Mesendoderm (in vitro differentiated cells): ENCODE results near the gene GGACT.
"Not testable (repeated sequence)": the region's sequence is repeated elsewhere in the genome, so short reads cannot be mapped to it uniquely, and the experiment has no call there.

Experiments used
- DNase-seq: peaks from one replicate; pipeline ENCODE4 v3.0.0; 2013
- H2AK5ac ChIP-seq: 2 replicates; pipeline ENCODE4 v1.6.1; 2013; ENCODE audit warnings: low read length, inconsistent platforms
- H2BK120ac ChIP-seq: 2 replicates; pipeline ENCODE4 v1.6.1; 2013; ENCODE audit warnings: low read depth, mild to moderate bottlenecking, low read length, moderate library complexity, mixed read lengths
- H2BK15ac ChIP-seq: replicated peaks from 2 replicates; pipeline ENCODE4 v1.6.1; 2013; ENCODE audit warnings: low read depth, mild to moderate bottlenecking, moderate library complexity
- H2BK5ac ChIP-seq: 2 replicates; pipeline ENCODE4 v1.6.1; 2013; ENCODE audit warnings: low read length, inconsistent platforms
- H3K18ac ChIP-seq: 2 replicates; pipeline ENCODE4 v1.6.1; 2013; ENCODE audit warnings: mild to moderate bottlenecking, low read length, mixed read lengths
- H3K23ac ChIP-seq: one replicate; pipeline ENCODE4 v1.6.1; 2013; ENCODE audit warnings: low read length
- H3K27ac ChIP-seq: 2 replicates; pipeline ENCODE4 v1.5.1; 2013; ENCODE audit warnings: low read depth, mild to moderate bottlenecking, inconsistent platforms, low read length, moderate library complexity
- H3K27me3 ChIP-seq: 2 replicates; pipeline ENCODE4 v1.6.1; 2013; ENCODE audit warnings: low read length, control low read depth, mild to moderate bottlenecking, inconsistent platforms; ENCODE audit not compliant: insufficient read depth, poor library complexity
- H3K36me3 ChIP-seq: 2 replicates; pipeline ENCODE4 v1.6.1; 2013; ENCODE audit warnings: low read length, inconsistent platforms; ENCODE audit not compliant: control insufficient read depth, insufficient read depth
- H3K4ac ChIP-seq: one replicate; pipeline ENCODE4 v1.6.1; 2013; ENCODE audit warnings: low read depth, mild to moderate bottlenecking, low read length, moderate library complexity
- H3K4me1 ChIP-seq: 2 replicates; pipeline ENCODE4 v1.6.1; 2013; ENCODE audit warnings: low read depth, low read length, inconsistent platforms; ENCODE audit not compliant: control insufficient read depth
- H3K4me2 ChIP-seq: 2 replicates; pipeline ENCODE4 v1.6.1; 2013; ENCODE audit warnings: low read length
- H3K4me3 ChIP-seq: 2 replicates; pipeline ENCODE4 v1.5.1; 2013; ENCODE audit warnings: mild to moderate bottlenecking, low read length
- H3K56ac ChIP-seq: one replicate; pipeline ENCODE4 v1.6.1; 2013; ENCODE audit warnings: low read length
- H3K79me1 ChIP-seq: 2 replicates; pipeline ENCODE4 v1.6.1; 2013; ENCODE audit warnings: low read length, inconsistent platforms
- H3K79me2 ChIP-seq: 2 replicates; pipeline ENCODE4 v1.6.1; 2013; ENCODE audit warnings: mild to moderate bottlenecking, low read length; ENCODE audit not compliant: control insufficient read depth, insufficient read depth
- H3K9ac ChIP-seq: 2 replicates; pipeline ENCODE4 v1.6.1; 2013; ENCODE audit warnings: low read length, inconsistent platforms
- H4K5ac ChIP-seq: one replicate; pipeline ENCODE4 v1.6.1; 2013; ENCODE audit warnings: low read length
- H4K8ac ChIP-seq: one replicate; pipeline ENCODE4 v1.6.1; 2013; ENCODE audit warnings: low read depth, mild to moderate bottlenecking, control low read depth, low read length, moderate library complexity
- WGBS: extraction: QIAGEN DNeasy Blood & Tissue Kit; methylation state at CpG from one replicate; pipeline ENCODE4 v1.1.7; 2013; ENCODE audit warnings: low lambda C conversion rate, missing lambda C conversion rate; ENCODE audit not compliant: insufficient coverage; ENCODE audit errors: extremely low coverage; 5-methylcytosine and 5-hydroxymethylcytosine counted together

Gene GGACT

DNA sequence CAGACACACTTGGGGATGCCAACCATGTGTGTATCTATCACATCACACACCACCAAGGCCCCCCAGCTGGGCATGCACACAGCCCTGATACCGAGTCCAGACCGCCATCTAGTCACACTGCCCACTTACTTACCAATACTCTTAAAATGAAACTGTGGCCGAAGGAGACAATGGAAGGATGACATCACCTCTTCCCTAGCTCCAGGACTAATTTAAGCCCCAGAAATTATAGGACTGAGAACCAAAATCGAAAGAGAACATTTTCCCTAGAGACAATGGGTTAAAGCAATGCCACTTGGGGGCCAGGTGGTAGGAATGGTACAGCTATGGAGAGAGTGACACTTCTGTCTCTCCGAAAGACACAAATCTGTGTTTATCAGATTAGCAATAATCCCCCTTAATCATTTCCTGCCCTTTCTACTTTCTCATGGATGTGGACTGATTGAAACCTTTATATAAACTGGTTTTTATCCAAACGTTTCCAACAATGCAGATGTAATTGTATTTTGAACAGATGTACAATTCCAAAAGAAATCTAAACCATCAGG is 663 bp upstream of the GGACT start:
- no peak overlapping the region for H3K27ac ChIP-seq
- no peak overlapping the region for H3K56ac ChIP-seq
- H3K27me3 ChIP-seq = no peaks in the 10 kb centered on the region
- no peak for DNase-seq
- H3K79me1 ChIP-seq = no peaks in the 10 kb centered on the region
- no peak overlapping the region for H3K23ac ChIP-seq
- H4K5ac ChIP-seq = no peak overlapping the region
- no peak overlapping the region for H2AK5ac ChIP-seq
- no peak overlapping the region for H3K9ac ChIP-seq
- no peak overlapping the region for H3K4me3 ChIP-seq
- no peaks in the 10 kb centered on the region for H3K36me3 ChIP-seq
- H2BK15ac ChIP-seq = no peak overlapping the region
- H2BK120ac ChIP-seq = no peak overlapping the region
- H2BK5ac ChIP-seq = no peak overlapping the region
- H3K4ac ChIP-seq = no peak overlapping the region
- H4K8ac ChIP-seq = no peak overlapping the region
- H3K4me2 ChIP-seq = no peak overlapping the region
- H3K18ac ChIP-seq = no peak overlapping the region
- peaks cover 2% of the 10 kb centered on the region for H3K4me1 ChIP-seq
- H3K79me2 ChIP-seq = no peaks in the 10 kb centered on the region
- whole genome bisulfite sequencing = no CpG with 5 or more reads among the region's 6 CpGs

DNA sequence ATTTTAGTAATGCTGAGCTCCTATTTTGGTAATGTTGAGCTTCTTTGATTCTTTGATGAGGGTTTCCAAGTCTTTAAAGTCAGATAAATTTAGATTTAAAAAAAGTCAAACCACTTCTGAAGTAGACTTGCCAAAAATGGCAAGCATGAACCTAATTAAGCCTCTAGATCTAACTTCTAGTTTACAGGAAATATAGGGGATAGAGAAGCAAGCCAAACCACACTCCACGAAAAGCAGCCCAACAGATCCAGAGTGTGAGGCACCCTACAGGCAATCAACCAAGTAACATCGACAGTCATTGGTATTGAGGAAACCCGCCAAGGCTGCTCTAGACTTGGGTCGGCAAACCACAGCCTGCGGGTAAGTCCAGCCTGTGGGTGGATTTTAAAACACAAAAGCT is 3.7 kb downstream of the GGACT start:
- H3K4me1 ChIP-seq = peaks cover 2% of the 10 kb centered on the region
- H3K18ac ChIP-seq = no peak overlapping the region
- H4K8ac ChIP-seq = no peak overlapping the region
- H2BK5ac ChIP-seq = no peak overlapping the region
- no peaks in the 10 kb centered on the region for H3K27me3 ChIP-seq
- H4K5ac ChIP-seq = no peak overlapping the region
- H3K23ac ChIP-seq = no peak overlapping the region
- no peak overlapping the region for H3K9ac ChIP-seq
- no peak overlapping the region for H3K27ac ChIP-seq
- H3K79me2 ChIP-seq = no peaks in the 10 kb centered on the region
- H3K79me1 ChIP-seq = no peaks in the 10 kb centered on the region
- H2BK15ac ChIP-seq = no peak overlapping the region
- no peak overlapping the region for H2AK5ac ChIP-seq
- no peak overlapping the region for H3K4ac ChIP-seq
- no peak overlapping the region for H3K4me3 ChIP-seq
- WGBS = no CpG with 5 or more reads among the region's 5 CpGs
- H3K56ac ChIP-seq = no peak overlapping the region
- H3K36me3 ChIP-seq = no peaks in the 10 kb centered on the region
- no peak for DNase-seq
- no peak overlapping the region for H2BK120ac ChIP-seq
- no peak overlapping the region for H3K4me2 ChIP-seq

DNA sequence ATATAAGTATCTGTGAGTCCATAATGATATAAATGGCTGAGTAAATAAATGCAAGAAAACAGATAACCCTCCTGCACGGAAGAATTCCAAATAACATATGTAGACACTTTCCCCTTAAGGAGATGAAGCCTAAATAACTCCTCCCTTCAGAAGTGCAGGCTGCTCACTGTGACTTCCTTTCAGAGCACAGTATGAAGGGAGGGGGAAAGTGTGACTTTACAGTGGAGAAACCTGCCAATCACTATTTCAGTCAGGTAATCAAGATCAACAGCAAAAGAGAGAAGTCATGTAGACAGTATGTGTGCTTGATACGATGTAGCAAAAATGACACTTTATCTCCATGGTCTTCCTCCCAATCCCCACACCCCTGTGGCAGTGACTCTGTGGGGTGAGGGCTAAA is 7.1 kb downstream of the GGACT start:
- no CpG with 5 or more reads among the region's 2 CpGs for WGBS
- no peaks in the 10 kb centered on the region for H3K27me3 ChIP-seq
- H2BK15ac ChIP-seq = no peak overlapping the region
- H3K4me1 ChIP-seq = no peaks in the 10 kb centered on the region
- H4K5ac ChIP-seq = no peak overlapping the region
- H3K79me2 ChIP-seq = no peaks in the 10 kb centered on the region
- no peak overlapping the region for H3K4me3 ChIP-seq
- H3K36me3 ChIP-seq = no peaks in the 10 kb centered on the region
- H3K79me1 ChIP-seq = no peaks in the 10 kb centered on the region
- no peak overlapping the region for H3K9ac ChIP-seq
- H2BK120ac ChIP-seq = no peak overlapping the region
- no peak overlapping the region for H3K27ac ChIP-seq
- no peak overlapping the region for H3K4ac ChIP-seq
- no peak overlapping the region for H3K4me2 ChIP-seq
- no peak overlapping the region for H3K18ac ChIP-seq
- no peak overlapping the region for H2BK5ac ChIP-seq
- H2AK5ac ChIP-seq = no peak overlapping the region
- H3K23ac ChIP-seq = no peak overlapping the region
- H4K8ac ChIP-seq = no peak overlapping the region
- no peak overlapping the region for H3K56ac ChIP-seq
- no peak for DNase-seq

DNA sequence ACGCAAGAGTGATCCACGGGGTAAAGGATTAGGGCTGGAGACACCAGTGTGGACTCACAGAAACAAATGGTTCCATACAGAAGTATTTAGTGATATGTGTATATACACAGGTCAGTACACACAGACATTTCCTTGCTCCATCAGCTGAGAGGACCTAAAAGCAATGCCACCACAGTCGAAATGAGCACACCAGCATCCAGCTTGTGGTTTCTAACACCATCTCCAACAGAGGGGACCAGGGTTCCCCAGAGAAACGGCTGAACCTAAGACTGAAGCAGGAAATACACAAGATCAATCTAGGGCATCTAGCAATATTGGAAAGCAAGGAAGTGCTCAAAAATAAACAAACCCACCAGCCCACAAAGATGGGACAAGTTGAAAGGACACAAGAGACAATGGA is 7.6 kb downstream of the GGACT start:
- no peaks in the 10 kb centered on the region for H3K79me2 ChIP-seq
- no peak overlapping the region for H3K27ac ChIP-seq
- no peak overlapping the region for H4K5ac ChIP-seq
- no peak overlapping the region for H2BK15ac ChIP-seq
- no peak overlapping the region for H3K4me2 ChIP-seq
- no peak overlapping the region for H4K8ac ChIP-seq
- H3K4me1 ChIP-seq = no peaks in the 10 kb centered on the region
- no peaks in the 10 kb centered on the region for H3K79me1 ChIP-seq
- no peak overlapping the region for H3K4ac ChIP-seq
- H3K56ac ChIP-seq = no peak overlapping the region
- no peak overlapping the region for H2BK120ac ChIP-seq
- H3K9ac ChIP-seq = no peak overlapping the region
- H3K4me3 ChIP-seq = no peak overlapping the region
- no CpG with 5 or more reads among the region's 4 CpGs for WGBS
- no peak overlapping the region for H2AK5ac ChIP-seq
- no peak overlapping the region for H2BK5ac ChIP-seq
- H3K36me3 ChIP-seq = no peaks in the 10 kb centered on the region
- no peaks in the 10 kb centered on the region for H3K27me3 ChIP-seq
- H3K18ac ChIP-seq = no peak overlapping the region
- no peak overlapping the region for H3K23ac ChIP-seq
- DNase-seq = no peak

DNA sequence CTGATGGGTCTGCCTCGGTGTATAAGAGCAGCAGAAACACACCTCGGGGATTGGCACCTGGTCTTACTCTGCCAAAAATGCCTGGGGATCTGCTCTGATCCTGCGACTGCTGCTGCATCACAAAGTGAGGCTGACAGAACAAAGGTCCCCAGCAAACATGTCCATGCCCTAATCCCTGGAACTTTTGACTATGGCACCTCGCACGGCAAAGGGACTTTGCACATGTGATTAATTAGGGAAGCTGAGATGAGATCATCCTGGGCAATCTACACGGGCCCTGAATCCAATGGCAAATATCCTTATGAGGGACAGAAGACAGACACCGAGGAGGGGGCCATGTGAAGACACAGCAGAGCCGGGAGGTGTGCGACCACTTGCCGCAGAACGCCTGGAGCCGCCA is 8.5 kb downstream of the GGACT start:
- no peaks in the 10 kb centered on the region for H3K27me3 ChIP-seq
- no peak overlapping the region for H3K18ac ChIP-seq
- no peak overlapping the region for H3K4me3 ChIP-seq
- no peak overlapping the region for H3K9ac ChIP-seq
- H2AK5ac ChIP-seq = no peak overlapping the region
- H3K79me2 ChIP-seq = no peaks in the 10 kb centered on the region
- no peak overlapping the region for H3K4ac ChIP-seq
- H3K36me3 ChIP-seq = no peaks in the 10 kb centered on the region
- no peak overlapping the region for H4K5ac ChIP-seq
- H2BK15ac ChIP-seq = no peak overlapping the region
- H2BK5ac ChIP-seq = no peak overlapping the region
- H3K27ac ChIP-seq = no peak overlapping the region
- H3K79me1 ChIP-seq = no peaks in the 10 kb centered on the region
- H3K4me1 ChIP-seq = no peaks in the 10 kb centered on the region
- no CpG with 5 or more reads among the region's 12 CpGs for WGBS
- no peak overlapping the region for H3K56ac ChIP-seq
- no peak overlapping the region for H2BK120ac ChIP-seq
- no peak overlapping the region for H4K8ac ChIP-seq
- H3K4me2 ChIP-seq = no peak overlapping the region
- no peak for DNase-seq
- no peak overlapping the region for H3K23ac ChIP-seq

DNA sequence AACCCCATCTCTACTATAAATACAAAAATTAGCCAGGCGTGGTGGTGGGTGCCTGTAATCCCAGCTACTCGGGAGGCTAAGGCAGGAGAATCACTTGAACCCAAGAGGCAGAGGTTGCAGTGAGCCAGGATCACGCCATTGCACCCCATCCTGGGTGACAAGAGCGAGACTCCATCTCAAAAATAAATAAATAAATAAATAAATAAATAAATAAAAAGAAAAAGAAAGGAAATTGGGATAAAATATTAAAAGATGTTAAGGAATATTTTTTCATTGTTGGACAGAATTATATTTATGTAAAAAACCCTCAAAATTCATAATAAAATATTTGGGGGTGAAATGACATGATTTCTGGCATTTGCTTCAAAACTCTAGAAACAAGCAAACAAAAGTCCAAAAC is 11.3 kb downstream of the GGACT start:
- H4K5ac ChIP-seq, H3K9ac ChIP-seq, H3K23ac ChIP-seq, H3K36me3 ChIP-seq, H2BK5ac ChIP-seq, H3K79me1 ChIP-seq, H3K79me2 ChIP-seq, DNase-seq, H3K27ac ChIP-seq, H2BK120ac ChIP-seq, H3K56ac ChIP-seq, H3K4ac ChIP-seq, H3K4me3 ChIP-seq, H3K27me3 ChIP-seq, H3K18ac ChIP-seq, H4K8ac ChIP-seq, H3K4me1 ChIP-seq, H2BK15ac ChIP-seq, H2AK5ac ChIP-seq, H3K4me2 ChIP-seq: not testable (repeated sequence)
- WGBS = no CpG with 5 or more reads among the region's 4 CpGs
